Tibial nerve (tissue), 4 donors: ENCODE measurements around the gene KLRB1.

Experiments used
- EP300 ChIP-seq, 2 donors: sonication (generic); formaldehyde crosslinking; IDR thresholded peaks; one replicate each; pipeline ENCODE4 v1.6.1; 2017; ENCODE audit warnings: antibody characterized with exemption in 2 of 2, mild to moderate bottlenecking in 1 of 2
- POLR2A ChIP-seq, 2 donors: fragments of 450-650 bp; IDR thresholded peaks; one replicate each; pipeline ENCODE4 v1.6.1; 2017; ENCODE audit warnings: antibody characterized with exemption in 2 of 2, mild to moderate bottlenecking in 2 of 2, moderate library complexity in 2 of 2
- TF ChIP-seq, protein P1 (sequence below), 5 experiments: fragments of 200-600 bp in 3 of 5; fragments of 450-650 bp in 2 of 5; sonication (generic) in 3 of 5; IDR thresholded peaks; one replicate each; pipeline ENCODE4 v1.5.1; 2016 to 2019; ENCODE audit warnings: antibody characterized with exemption in 5 of 5, mild to moderate bottlenecking in 3 of 5, moderate library complexity in 2 of 5

GRCh38 chr12:9634969-9635754 is 27.4 kb upstream of the KLRB1 start:
- TF ChIP-seq, protein P1, sequence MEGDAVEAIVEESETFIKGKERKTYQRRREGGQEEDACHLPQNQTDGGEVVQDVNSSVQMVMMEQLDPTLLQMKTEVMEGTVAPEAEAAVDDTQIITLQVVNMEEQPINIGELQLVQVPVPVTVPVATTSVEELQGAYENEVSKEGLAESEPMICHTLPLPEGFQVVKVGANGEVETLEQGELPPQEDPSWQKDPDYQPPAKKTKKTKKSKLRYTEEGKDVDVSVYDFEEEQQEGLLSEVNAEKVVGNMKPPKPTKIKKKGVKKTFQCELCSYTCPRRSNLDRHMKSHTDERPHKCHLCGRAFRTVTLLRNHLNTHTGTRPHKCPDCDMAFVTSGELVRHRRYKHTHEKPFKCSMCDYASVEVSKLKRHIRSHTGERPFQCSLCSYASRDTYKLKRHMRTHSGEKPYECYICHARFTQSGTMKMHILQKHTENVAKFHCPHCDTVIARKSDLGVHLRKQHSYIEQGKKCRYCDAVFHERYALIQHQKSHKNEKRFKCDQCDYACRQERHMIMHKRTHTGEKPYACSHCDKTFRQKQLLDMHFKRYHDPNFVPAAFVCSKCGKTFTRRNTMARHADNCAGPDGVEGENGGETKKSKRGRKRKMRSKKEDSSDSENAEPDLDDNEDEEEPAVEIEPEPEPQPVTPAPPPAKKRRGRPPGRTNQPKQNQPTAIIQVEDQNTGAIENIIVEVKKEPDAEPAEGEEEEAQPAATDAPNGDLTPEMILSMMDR (IDR thresholded peaks at IDR 0.05), result no peak
- TF ChIP-seq EP300 (IDR thresholded peaks at IDR 0.05) (no peak), POLR2A (IDR thresholded peaks at IDR 0.05) (no peak)
